GM12865 (cell line): Measurements from ENCODE around the gene IL32.

Source experiments
- DNase-seq: peaks from one replicate; pipeline ENCODE4 v3.0.0; 2010; ENCODE audit warnings: low read depth
- H3K4me3 ChIP-seq: 2 replicates; pipeline ENCODE4 v1.5.1; 2011; ENCODE audit warnings: mild to moderate bottlenecking, low read depth, low read length, control low read depth
- TF ChIP-seq, protein P1 (sequence below): IDR thresholded peaks from 2 replicates; pipeline ENCODE4 v1.5.1; 2011; ENCODE audit warnings: low read length, control low read depth, low read depth, inconsistent platforms; ENCODE audit not compliant: insufficient read depth; ENCODE audit errors: missing control alignments

Gene IL32

DNA sequence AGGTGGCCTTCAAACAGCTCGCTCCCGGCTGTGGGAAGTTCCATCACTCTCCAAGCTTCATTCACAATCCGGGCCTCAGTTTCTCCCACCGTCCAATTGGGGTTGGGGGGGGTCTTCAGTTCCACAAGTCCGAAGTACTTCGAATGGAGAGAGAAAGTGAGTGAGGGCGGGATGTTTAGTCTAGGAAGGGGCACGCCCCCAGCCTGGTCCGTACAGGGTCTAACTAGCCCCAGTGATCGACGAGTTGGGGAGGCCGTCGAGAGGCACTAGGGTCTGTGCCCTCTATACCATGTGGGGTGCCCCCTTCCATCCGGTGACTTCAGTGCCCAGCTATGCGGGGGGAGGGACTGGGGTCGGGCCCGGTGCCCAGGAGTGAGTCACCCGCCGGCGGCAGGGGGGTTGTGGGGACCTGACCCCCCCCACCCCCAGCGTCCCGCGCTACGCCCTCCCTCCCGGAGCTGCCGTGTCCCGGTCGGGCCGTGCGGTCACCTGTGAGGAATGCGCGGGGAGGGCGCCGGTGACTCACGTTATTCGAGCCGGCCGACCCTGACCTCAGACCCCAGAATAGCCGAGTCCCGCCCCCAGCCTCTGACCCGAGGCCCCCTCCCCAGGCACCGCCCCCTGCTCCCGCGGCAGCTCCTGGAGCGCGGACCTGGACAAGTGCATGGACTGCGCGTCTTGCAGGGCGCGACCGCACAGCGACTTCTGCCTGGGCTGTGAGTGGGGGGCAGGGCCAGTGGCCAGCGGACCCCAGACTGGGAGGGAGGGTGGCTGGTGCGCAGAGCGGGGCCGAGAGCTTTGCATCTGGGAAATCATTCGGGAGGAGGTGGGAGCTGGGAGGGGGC lies 44.6 kb upstream of the IL32 start:
- TF ChIP-seq, protein P1, sequence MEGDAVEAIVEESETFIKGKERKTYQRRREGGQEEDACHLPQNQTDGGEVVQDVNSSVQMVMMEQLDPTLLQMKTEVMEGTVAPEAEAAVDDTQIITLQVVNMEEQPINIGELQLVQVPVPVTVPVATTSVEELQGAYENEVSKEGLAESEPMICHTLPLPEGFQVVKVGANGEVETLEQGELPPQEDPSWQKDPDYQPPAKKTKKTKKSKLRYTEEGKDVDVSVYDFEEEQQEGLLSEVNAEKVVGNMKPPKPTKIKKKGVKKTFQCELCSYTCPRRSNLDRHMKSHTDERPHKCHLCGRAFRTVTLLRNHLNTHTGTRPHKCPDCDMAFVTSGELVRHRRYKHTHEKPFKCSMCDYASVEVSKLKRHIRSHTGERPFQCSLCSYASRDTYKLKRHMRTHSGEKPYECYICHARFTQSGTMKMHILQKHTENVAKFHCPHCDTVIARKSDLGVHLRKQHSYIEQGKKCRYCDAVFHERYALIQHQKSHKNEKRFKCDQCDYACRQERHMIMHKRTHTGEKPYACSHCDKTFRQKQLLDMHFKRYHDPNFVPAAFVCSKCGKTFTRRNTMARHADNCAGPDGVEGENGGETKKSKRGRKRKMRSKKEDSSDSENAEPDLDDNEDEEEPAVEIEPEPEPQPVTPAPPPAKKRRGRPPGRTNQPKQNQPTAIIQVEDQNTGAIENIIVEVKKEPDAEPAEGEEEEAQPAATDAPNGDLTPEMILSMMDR = no peak
- peak overlapping the region; percentile 60 for H3K4me3 ChIP-seq
- DNase-seq = peak; percentile 35

DNA sequence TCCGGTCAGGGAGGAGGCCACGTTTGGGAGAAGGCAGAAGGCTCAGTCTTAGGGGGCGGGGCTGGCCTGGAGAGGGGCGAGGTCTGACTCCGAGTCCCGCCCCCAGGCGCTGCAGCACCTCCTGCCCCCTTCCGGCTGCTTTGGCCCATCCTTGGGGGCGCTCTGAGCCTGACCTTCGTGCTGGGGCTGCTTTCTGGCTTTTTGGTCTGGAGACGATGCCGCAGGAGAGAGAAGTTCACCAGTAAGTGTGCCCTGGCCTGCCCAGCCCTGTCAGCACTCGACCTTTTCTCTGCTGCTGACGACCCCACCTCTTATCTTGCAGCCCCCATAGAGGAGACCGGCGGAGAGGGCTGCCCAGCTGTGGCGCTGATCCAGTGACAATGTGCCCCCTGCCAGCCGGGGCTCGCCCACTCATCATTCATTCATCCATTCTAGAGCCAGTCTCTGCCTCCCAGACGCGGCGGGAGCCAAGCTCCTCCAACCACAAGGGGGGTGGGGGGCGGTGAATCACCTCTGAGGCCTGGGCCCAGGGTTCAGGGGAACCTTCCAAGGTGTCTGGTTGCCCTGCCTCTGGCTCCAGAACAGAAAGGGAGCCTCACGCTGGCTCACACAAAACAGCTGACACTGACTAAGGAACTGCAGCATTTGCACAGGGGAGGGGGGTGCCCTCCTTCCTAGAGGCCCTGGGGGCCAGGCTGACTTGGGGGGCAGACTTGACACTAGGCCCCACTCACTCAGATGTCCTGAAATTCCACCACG lies 43.8 kb upstream of the IL32 start:
- H3K4me3 ChIP-seq = peak overlapping the region; percentile 60
- TF ChIP-seq, protein P1 = peak; percentile 39
- peak; percentile 72 for DNase-seq

DNA sequence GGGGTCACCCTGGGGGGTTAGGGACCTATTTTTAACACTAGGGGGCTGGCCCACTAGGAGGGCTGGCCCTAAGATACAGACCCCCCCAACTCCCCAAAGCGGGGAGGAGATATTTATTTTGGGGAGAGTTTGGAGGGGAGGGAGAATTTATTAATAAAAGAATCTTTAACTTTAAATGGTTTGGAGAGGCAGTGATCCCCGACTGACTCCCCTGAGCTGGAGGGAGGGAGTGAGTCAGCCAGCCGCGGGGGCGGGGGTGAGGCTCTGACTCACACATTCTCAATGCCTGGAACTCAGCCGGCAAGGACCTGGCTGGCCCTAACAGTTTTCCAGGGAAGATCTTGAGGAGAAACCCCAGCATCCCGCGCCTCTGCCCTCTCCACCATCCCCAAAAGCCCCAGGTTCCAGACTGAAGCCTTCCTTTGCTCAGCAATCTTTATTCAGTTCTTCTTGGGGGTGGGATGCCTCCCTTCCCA lies 43.2 kb upstream of the IL32 start:
- H3K4me3 ChIP-seq = no peak overlapping the region
- DNase-seq = no peak
- TF ChIP-seq, protein P1 = no peak

DNA sequence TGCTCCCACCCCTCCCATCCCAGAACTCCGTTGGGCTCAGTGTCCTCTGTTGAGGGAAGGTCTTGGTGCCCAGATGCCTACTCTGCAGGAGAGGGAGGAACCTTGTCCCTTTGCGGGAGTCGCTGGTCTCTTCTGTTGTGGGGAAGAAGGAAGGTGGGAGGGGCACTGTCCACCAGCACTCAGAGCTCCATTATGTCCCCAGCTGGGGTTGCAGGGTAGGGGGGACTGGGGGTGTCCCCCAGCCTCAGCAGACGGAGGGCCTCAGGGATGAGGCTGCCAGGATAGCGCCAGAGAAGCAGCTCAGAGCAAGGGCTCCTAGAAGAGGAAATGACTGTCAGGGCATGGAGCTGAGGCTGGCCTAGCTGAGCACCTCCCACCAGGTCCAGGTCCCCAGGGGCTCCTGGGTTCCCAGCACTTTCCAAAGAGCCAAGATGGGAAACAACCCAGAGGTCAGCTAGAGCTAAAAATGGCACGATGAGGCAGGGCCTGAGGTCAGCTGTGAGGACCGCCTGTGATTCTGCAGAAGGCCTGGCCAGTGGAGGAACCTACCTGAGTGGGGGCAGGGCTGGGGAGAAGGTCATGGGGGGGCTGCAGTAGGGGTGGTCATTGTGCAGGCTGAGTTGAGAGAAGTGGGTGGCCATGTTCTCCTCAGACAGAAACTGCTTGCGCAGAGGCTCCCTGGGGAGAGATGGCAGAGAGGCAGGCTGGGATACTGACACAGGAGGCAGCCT lies 42.6 kb upstream of the IL32 start:
- peak overlapping the region; percentile 82 for H3K4me3 ChIP-seq
- TF ChIP-seq, protein P1 = no peak
- DNase-seq = peak; percentile 52

DNA sequence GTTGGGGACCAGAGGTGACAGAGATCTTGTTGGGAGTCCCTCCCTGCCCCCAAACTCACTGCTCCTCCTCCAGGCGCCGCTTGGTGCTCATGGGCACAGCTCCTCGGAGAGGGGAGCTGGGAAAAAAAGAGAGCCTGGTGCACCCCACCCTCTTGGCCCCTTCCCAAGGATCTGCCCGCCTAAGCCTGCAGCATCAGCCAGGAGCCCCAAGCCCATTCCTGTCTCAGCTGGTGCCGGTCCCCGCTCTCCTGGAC lies 42.1 kb upstream of the IL32 start:
- DNase-seq = no peak

More for the DNA sequence above, 42.1 kb upstream of the IL32 start:
- TF ChIP-seq, protein P1 = no peak
- peak overlapping the region; percentile 82 for H3K4me3 ChIP-seq
